GM18951 (cell line): ENCODE results near the gene RCAN2.
"Not testable (repeated sequence)": the region's sequence is repeated elsewhere in the genome, so short reads cannot be mapped to it uniquely, and the experiment has no call there.

ENCODE experiments used
- POLR2A ChIP-seq: IDR thresholded peaks from 4 replicates; pipeline ENCODE4 v1.6.1; 2011; ENCODE audit warnings: mild to moderate bottlenecking; ENCODE audit not compliant: insufficient read length, insufficient read depth; ENCODE audit errors: extremely low read depth
- in situ Hi-C: fragments of 300-500 bp; cut with MboI; formaldehyde crosslinking; loops from one replicate; pipeline ENCODE4 v1.12.0; 2022; ENCODE audit warnings: low sequenced_read_pairs, mixed read lengths, inconsistent platforms; ENCODE audit not compliant: unreplicated experiment

Gene RCAN2

GRCh38 chr6:46352541-46353268 lies 138.5 kb downstream of the RCAN2 start:
- no peak for TF ChIP-seq POLR2A
- in situ Hi-C loops, result no loop called here

DNA sequence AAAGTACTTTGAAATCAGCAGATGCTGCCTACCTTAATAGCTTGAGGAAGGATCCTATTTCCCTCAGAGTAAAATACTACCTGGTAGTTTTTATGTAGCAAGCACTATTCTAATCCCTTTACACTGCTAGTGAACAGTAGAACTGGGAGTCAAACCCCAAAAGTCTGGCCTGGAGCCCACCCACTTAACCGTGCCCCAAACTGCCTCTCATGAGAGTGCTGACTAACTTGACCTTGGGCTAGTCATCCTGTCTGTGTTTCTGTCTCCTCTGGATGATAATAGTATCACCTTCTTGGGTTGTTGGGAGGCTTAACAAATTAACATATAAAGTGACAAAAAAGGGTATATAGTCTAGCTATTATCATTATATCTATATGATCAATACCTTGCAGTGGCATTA lies 140.5 kb downstream of the RCAN2 start:
- in situ Hi-C loops, result no loop called here
- no peak for TF ChIP-seq POLR2A

DNA sequence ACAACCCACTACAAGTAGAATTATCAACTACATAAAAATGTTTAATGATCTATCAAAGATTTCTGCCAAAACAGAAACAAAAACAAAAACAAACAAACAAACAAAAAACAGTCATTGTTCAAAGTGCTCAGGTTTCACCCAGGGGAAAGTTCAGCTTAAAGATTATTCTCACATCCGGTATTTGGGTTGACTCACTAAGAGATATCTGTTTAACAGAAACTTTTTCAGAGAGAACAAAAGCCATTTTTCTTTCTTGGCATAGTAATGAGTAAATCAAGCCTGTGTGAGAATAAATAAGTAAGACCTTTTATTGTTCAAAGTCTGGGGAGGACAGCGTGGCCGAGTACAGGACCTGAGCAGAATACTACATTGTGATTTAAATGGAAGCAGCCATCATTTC lies 143.6 kb downstream of the RCAN2 start:
- in situ Hi-C loops, result no loop called here
- no peak for TF ChIP-seq POLR2A

- in situ Hi-C loops, result no loop called here
These were observed 151.0 kb downstream of the RCAN2 start for GRCh38 chr6:46340246-46340645.

GRCh38 chr6:46338131-46338530 lies 153.1 kb downstream of the RCAN2 start:
- TF ChIP-seq POLR2A, result no peak
- in situ Hi-C loops, result no loop called here

More at GRCh38 chr6:46340246-46340645, 151.0 kb downstream of the RCAN2 start:
- no peak for TF ChIP-seq POLR2A

- TF ChIP-seq POLR2A, result no peak
These were observed 156.8 kb downstream of the RCAN2 start for GRCh38 chr6:46334442-46334841.

DNA sequence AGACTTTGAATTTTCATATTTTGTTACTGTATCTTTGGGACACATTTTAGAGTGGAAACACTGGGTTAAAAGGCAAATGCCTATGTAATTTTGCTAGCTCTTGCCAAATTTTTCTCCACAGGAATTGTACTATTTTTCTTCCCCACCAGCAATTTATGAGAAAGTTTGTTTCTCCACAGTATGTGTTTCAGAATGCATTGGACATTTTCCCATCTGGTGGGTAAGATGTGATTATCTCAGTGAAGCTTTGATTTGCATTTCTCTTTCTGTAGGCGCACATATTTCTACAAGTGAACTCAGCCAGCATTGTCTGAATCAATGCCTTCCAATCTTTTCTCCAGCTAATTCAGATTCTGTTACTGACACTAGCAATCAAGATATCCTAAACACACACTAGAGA lies 157.8 kb downstream of the RCAN2 start:
- in situ Hi-C loops, result no loop called here
- TF ChIP-seq POLR2A, result no peak

More at GRCh38 chr6:46334442-46334841, 156.8 kb downstream of the RCAN2 start:
- in situ Hi-C loops, result no loop called here

DNA sequence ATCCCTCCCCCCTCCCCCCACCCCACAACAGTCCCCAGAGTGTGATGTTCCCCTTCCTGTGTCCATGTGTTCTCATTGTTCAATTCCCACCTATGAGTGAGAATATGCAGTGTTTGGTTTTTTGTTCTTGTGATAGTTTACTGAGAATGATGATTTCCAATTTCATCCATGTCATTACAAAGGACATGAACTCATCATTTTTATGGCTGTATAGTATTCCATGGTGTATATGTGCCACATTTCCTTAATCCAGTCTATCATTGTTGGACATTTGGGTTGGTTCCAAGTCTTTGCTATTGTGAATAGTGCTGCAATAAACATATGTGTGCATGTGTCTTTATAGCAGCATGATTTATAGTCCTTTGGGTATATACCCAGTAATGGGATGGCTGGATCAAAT lies 158.8 kb downstream of the RCAN2 start:
- in situ Hi-C loops, result not testable (repeated sequence)

- in situ Hi-C loops, result no loop called here
- TF ChIP-seq POLR2A, result no peak
These were observed 159.8 kb downstream of the RCAN2 start for GRCh38 chr6:46331461-46331860.

DNA sequence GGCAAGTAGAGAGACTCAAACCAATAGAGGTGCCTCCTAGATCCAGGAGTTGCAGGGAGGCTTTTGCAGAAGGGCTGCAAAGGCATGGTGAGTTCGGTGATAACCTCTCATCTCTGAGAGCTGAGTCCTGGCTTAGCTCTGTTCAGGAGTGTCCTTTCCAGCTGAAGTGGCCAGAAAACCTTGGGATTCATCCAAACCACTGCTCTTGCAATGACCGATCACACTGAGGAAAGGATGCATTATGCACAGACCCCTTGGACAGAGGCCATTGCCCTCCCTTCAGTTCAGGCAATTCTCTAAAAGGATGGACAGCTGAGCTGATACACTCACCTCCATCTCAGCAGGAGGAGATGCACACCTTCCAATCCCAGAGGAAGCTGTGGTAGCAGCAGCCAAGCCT lies 161.7 kb downstream of the RCAN2 start:
- TF ChIP-seq POLR2A, result no peak

GRCh38 chr6:46327779-46328178 lies 163.5 kb downstream of the RCAN2 start:
- in situ Hi-C loops, result no loop called here
- no peak for TF ChIP-seq POLR2A

More for the DNA sequence above, 161.7 kb downstream of the RCAN2 start:
- in situ Hi-C loops, result no loop called here

DNA sequence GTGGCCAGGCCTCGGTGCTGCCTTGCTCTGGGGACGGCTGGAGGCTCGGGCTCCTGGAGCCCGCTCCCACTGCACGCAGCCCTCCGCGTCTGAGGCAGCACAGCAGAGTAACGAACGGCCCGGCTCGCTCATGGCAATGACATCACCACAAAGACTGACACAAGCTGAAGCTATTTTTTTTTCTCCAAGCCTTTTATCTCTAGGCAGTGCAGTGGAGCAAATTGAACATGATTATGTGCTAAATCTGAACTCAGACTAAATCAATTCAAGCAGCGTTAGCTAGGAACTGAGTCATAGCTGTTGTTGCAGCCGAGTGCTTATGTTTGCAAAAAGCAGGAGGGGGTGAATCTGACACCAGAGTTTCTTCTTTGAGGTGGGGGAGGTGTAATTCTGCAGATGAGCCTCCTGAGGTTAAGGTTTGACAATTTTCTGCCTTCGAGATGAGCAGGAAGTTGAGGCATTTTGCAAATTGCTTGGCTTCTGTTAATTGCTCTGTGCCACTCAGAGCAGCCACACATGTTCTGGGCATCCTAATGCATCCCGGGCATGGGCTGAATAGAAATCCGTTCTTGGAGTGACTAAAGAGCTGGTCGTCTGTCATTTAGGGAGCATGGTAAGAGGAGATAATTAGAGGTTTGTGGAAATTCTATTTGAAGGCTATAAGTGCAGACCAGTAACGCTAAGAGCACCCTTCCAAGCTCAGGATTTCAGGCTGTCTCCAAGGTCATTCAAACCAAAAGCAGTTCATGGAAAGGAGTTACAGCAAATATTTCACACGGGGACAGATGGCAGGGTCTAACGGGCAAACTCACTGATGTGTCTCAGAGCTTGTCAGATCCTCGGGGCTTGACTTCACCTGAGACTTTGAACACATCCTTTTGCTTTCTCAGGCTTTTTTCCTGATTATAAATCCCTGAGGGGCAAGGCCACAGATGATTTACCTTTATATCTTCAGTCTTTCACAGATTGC lies 165.4 kb downstream of the RCAN2 start:
- in situ Hi-C loops, result no loop called here
- no peak for TF ChIP-seq POLR2A

- no peak for TF ChIP-seq POLR2A
- in situ Hi-C loops, result no loop called here
These were observed 166.5 kb downstream of the RCAN2 start for GRCh38 chr6:46324706-46325105.
